Upper lobe of left lung (tissue), 6 donors: Measurements from ENCODE around the gene MAG. TPM values are rescaled to one million over a fixed set of nuclear protein-coding genes. Genes with fewer than 3 reads are reported as not detected.

ENCODE experiments used
- ATAC-seq, 2 donors: fragments of 200-7000 bp; cut with Tn5 transposase; one replicate each; pipeline ENCODE4 v1.9.1; 2022; ENCODE audit warnings: mild to moderate bottlenecking in 2 of 2, moderate library complexity in 2 of 2; ENCODE audit not compliant: low FRiP score in 2 of 2
- DNase-seq, 2 donors: peaks; one replicate each; pipeline ENCODE4 v3.0.0-alpha.2; 2019 to 2020
- H3K27ac ChIP-seq, 4 donors: fragments of 200-600 bp; sonication (generic); one replicate each; pipeline ENCODE4 v1.5.1; 2016 to 2019
- H3K27me3 ChIP-seq, 4 donors: fragments of 200-600 bp; sonication (generic); one replicate each; pipeline ENCODE4 v1.5.1; 2017 to 2019
- H3K36me3 ChIP-seq, 4 donors: fragments of 200-600 bp; sonication (generic); one replicate each; pipeline ENCODE4 v1.5.1; 2016 to 2019
- H3K4me1 ChIP-seq, 4 donors: fragments of 200-600 bp; sonication (generic); one replicate each; pipeline ENCODE4 v1.5.1; 2018 to 2019
- H3K4me3 ChIP-seq, 4 donors: fragments of 200-600 bp; sonication (generic); one replicate each; pipeline ENCODE4 v1.5.1; 2017 to 2019; ENCODE audit warnings: mild to moderate bottlenecking in 2 of 4, moderate library complexity in 1 of 4
- H3K9me3 ChIP-seq, 4 donors: fragments of 200-600 bp; sonication (generic); one replicate each; pipeline ENCODE4 v1.5.1; 2018 to 2019
- EP300 ChIP-seq, 4 donors: sonication (generic); formaldehyde crosslinking; IDR thresholded peaks; one replicate each; pipeline ENCODE4 v1.5.1; 2017; ENCODE audit warnings: antibody characterized with exemption in 4 of 4, control low read depth in 2 of 4
- POLR2A ChIP-seq, 4 donors: fragments of 450-650 bp; IDR thresholded peaks; one replicate each; pipeline ENCODE4 v1.5.1; 2016 to 2017; ENCODE audit warnings: antibody characterized with exemption in 4 of 4, mild to moderate bottlenecking in 2 of 4
- POLR2AphosphoS5 ChIP-seq, 2 donors: sonication (generic); formaldehyde crosslinking; IDR thresholded peaks; one replicate each; pipeline ENCODE4 v1.5.1; 2017; ENCODE audit warnings: antibody characterized with exemption in 2 of 2
- WGBS, 2 donors: methylation state at CpG; one replicate each; pipeline ENCODE4 v1.1.5; 2017 to 2018; 5-methylcytosine and 5-hydroxymethylcytosine counted together
- total RNA-seq, 6 donors: library from RNA; depleted of rRNA in 4 of 6; stranded (reverse); fragments of >200 nt in 4 of 6; gene quantifications; one replicate each; pipeline versions ENCODE4 v1.1.0 to v1.2.1, GENCODE V29; 2016 to 2021
- TF ChIP-seq, protein P1 (sequence below), 6 experiments: fragments of 450-650 bp in 4 of 6; fragments of 200-600 bp in 2 of 6; sonication (generic) in 2 of 6; IDR thresholded peaks; one replicate each; pipeline ENCODE4 v1.5.1; 2016 to 2019; ENCODE audit warnings: antibody characterized with exemption in 6 of 6
- donor health status: DM: no; HTN: no; CAD: no; lungs with moderate emphysema.
- donor health status: DM: no; HTN: yes; CAD: no; lungs with severe emphysema.

The MAG gene
- total RNA-seq, 6 donors from 2014 or later: 0.51 to 6.2 (median 2.2) TPM; not detected in 2

DNA sequence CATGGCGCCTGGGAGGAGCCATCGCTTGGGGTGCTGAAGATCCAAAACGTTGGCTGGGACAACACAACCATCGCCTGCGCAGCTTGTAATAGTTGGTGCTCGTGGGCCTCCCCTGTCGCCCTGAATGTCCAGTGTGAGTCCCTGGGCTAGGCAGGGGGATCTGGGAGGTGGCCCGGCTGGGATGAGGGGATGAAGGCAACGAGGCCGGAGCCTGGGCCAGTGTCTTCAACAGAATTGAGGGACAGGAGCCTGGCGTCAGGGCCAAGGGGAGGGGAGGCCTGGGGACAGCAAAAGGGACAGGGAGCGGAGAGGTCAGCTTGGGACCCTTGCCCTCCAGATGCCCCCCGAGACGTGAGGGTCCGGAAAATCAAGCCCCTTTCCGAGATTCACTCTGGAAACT, 49.0 kb downstream of the MAG start:
- no peak for TF ChIP-seq EP300 (IDR thresholded peaks at IDR 0.05)
- TF ChIP-seq, protein P1, sequence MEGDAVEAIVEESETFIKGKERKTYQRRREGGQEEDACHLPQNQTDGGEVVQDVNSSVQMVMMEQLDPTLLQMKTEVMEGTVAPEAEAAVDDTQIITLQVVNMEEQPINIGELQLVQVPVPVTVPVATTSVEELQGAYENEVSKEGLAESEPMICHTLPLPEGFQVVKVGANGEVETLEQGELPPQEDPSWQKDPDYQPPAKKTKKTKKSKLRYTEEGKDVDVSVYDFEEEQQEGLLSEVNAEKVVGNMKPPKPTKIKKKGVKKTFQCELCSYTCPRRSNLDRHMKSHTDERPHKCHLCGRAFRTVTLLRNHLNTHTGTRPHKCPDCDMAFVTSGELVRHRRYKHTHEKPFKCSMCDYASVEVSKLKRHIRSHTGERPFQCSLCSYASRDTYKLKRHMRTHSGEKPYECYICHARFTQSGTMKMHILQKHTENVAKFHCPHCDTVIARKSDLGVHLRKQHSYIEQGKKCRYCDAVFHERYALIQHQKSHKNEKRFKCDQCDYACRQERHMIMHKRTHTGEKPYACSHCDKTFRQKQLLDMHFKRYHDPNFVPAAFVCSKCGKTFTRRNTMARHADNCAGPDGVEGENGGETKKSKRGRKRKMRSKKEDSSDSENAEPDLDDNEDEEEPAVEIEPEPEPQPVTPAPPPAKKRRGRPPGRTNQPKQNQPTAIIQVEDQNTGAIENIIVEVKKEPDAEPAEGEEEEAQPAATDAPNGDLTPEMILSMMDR (IDR thresholded peaks at IDR 0.05): no peak
- no peak for TF ChIP-seq POLR2A (IDR thresholded peaks at IDR 0.05)
- no peak for TF ChIP-seq POLR2AphosphoS5 (IDR thresholded peaks at IDR 0.05)
- no peak overlapping the region for H3K4me3 ChIP-seq
- no peaks in the 10 kb centered on the region for H3K27me3 ChIP-seq
- H3K4me1 ChIP-seq: no peaks in the 10 kb centered on the region
- no peaks in the 10 kb centered on the region for H3K9me3 ChIP-seq
- ATAC-seq: no peak
- WGBS, 2 donors: 87 to 91% methylated on average over 8 to 16 of the region's 16 CpGs
- no peaks in the 10 kb centered on the region for H3K36me3 ChIP-seq
- no peak overlapping the region for H3K27ac ChIP-seq
- DNase-seq: no peak

DNA sequence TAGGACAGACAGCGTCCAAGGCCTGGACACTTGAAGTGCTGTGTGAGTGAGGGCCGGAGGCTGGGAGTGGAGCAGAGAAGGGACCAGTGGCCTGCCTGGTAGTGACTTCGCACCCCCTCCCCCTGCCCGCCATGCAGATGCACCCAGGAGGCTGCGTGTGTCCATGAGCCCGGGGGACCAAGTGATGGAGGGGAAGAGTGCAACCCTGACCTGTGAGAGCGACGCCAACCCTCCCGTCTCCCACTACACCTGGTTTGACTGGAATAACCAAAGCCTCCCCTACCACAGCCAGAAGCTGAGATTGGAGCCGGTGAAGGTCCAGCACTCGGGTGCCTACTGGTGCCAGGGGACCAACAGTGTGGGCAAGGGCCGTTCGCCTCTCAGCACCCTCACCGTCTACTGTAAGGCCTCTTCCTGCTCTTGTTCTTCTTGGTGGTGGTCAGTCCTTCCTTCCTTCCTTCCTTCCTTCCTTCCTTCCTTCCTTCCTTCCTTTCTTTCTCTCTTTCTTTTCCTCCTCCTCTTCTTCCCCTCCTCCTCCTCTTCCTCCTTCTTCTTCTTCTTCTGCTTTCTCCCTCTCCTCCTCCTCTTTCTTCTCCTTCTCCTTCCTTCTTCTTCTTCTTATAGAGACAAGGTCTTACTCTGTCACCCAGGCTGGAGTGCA, 49.7 kb downstream of the MAG start:
- no peaks in the 10 kb centered on the region for H3K36me3 ChIP-seq
- no peaks in the 10 kb centered on the region for H3K9me3 ChIP-seq
- H3K27me3 ChIP-seq: no peaks in the 10 kb centered on the region
- no peak overlapping the region for H3K27ac ChIP-seq
- DNase-seq (no peak), ATAC-seq (no peak)
- WGBS, 2 donors: 91% methylated on average over 14 of the region's 14 CpGs
- no peak overlapping the region for H3K4me3 ChIP-seq
- TF ChIP-seq POLR2AphosphoS5 (IDR thresholded peaks at IDR 0.05): no peak
- TF ChIP-seq POLR2A (IDR thresholded peaks at IDR 0.05): no peak
- TF ChIP-seq, protein P1 (IDR thresholded peaks at IDR 0.05): no peak
- no peak for TF ChIP-seq EP300 (IDR thresholded peaks at IDR 0.05)
- peaks cover 0 to 7% (median 3%) of the 10 kb centered on the region in 4 donors for H3K4me1 ChIP-seq

DNA sequence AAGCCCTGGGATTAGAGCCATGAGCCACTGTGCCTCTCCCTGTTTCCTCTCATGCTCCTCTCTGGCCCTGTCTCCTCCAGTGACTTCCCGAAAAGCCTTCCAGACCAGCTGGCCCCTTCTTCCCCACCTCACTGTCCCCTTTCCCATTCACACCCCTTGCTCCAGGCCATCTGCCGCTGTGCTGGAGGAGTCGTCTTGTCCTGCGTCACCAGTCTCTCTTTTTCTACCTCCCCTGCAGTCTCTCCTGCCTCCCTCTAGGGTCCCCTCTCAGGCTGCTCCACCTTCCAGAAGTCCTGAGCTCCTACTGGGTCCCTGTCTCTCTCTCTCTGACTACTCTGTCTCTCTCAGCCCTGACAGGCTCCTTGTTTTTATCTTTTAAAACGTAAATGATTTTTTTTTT, 50.5 kb downstream of the MAG start:
- 82% methylated on average over 5 of the region's 5 CpGs for WGBS, 2 donors
- Histone ChIP-seq H3K4me3 (no peak overlapping the region), H3K4me1 (peaks cover 0 to 14% (median 9%) of the 10 kb centered on the region in 4 donors), H3K27ac (no peak overlapping the region), H3K9me3 (no peaks in the 10 kb centered on the region), H3K27me3 (no peaks in the 10 kb centered on the region), H3K36me3 (no peaks in the 10 kb centered on the region)
- TF ChIP-seq POLR2A (IDR thresholded peaks at IDR 0.05) (no peak), POLR2AphosphoS5 (IDR thresholded peaks at IDR 0.05) (no peak)
- ATAC-seq (no peak), DNase-seq (no peak)

DNA sequence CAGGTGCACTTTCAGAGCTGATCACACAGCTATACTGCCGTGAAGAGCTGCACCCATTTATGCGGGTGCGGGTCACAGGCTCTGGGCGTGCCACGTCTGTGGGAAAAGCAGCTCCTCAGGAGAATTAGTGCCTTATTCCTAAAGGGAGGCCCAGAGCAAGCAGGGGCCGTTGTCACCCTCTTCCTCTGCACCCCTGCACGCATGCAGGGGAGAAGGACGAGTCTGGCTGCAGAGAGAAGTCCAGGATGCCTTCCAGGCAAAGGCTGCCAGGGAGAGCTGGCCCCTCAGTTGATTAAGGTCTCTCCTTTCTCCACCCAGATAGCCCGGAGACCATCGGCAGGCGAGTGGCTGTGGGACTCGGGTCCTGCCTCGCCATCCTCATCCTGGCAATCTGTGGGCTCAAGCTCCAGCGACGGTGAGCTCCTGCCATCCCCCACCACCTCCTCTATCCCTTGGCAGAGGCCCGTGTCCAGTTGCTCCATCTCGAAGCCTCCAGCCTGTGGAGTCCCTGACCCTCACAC, 52.6 kb downstream of the MAG start:
- Histone ChIP-seq H3K36me3 (no peaks in the 10 kb centered on the region), H3K27me3 (no peaks in the 10 kb centered on the region), H3K4me3 (no peak overlapping the region), H3K4me1 (peaks cover 0 to 18% (median 11%) of the 10 kb centered on the region in 4 donors), H3K27ac (no peak overlapping the region), H3K9me3 (no peaks in the 10 kb centered on the region)
- TF ChIP-seq EP300 (IDR thresholded peaks at IDR 0.05) (no peak), POLR2AphosphoS5 (IDR thresholded peaks at IDR 0.05) (no peak), POLR2A (IDR thresholded peaks at IDR 0.05) (no peak)
- TF ChIP-seq, protein P1 (IDR thresholded peaks at IDR 0.05): no peak
- ATAC-seq (no peak), DNase-seq (peak in 1 of 2 donors; percentile 13)
- 86 to 92% methylated on average over 15 to 17 of the region's 17 CpGs for WGBS, 2 donors

DNA sequence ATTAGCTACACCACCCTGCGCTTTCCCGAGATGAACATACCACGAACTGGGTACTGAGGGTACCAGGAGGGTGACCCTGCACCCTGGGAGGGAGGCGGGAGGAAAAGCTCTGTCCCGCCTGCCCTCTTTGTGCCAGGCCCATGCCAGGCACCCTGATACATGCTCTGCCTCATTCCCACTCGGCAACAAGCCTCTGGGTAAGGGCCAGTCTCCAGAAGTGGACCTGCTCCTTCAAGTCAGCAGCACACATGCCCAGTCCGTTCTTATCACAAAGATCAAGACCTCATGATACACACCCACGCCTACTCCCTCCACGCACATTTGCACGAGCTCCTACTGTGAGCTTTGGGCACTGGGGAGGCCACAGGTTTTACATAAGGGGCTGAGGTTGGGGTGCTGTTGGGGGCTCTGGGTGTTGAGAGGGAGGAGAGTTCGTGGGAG, 53.7 kb downstream of the MAG start:
- Histone ChIP-seq H3K27ac (no peak overlapping the region), H3K36me3 (no peaks in the 10 kb centered on the region), H3K4me3 (no peak overlapping the region), H3K9me3 (no peaks in the 10 kb centered on the region), H3K27me3 (no peaks in the 10 kb centered on the region), H3K4me1 (peaks cover 0 to 18% (median 11%) of the 10 kb centered on the region in 4 donors)
- ATAC-seq (no peak), DNase-seq (no peak)
- WGBS, 2 donors: 77 to 85% methylated on average over 9 to 11 of the region's 11 CpGs
- TF ChIP-seq, protein P1 (IDR thresholded peaks at IDR 0.05): no peak
- TF ChIP-seq EP300 (IDR thresholded peaks at IDR 0.05) (no peak), POLR2A (IDR thresholded peaks at IDR 0.05) (no peak), POLR2AphosphoS5 (IDR thresholded peaks at IDR 0.05) (no peak)
